22Rv1 (cell line): ENCODE results near the gene LRFN5.

ENCODE experiments used
- ZFX ChIP-seq: fragments of 450-650 bp; IDR thresholded peaks from 2 replicates; pipeline ENCODE4 v1.6.1; 2017; ENCODE audit warnings: antibody characterized with exemption, borderline replicate concordance
- TF ChIP-seq, protein P1 (sequence below): fragments of 450-650 bp; IDR thresholded peaks from 2 replicates; pipeline ENCODE4 v1.5.1; 2017; ENCODE audit warnings: mild to moderate bottlenecking

DNA sequence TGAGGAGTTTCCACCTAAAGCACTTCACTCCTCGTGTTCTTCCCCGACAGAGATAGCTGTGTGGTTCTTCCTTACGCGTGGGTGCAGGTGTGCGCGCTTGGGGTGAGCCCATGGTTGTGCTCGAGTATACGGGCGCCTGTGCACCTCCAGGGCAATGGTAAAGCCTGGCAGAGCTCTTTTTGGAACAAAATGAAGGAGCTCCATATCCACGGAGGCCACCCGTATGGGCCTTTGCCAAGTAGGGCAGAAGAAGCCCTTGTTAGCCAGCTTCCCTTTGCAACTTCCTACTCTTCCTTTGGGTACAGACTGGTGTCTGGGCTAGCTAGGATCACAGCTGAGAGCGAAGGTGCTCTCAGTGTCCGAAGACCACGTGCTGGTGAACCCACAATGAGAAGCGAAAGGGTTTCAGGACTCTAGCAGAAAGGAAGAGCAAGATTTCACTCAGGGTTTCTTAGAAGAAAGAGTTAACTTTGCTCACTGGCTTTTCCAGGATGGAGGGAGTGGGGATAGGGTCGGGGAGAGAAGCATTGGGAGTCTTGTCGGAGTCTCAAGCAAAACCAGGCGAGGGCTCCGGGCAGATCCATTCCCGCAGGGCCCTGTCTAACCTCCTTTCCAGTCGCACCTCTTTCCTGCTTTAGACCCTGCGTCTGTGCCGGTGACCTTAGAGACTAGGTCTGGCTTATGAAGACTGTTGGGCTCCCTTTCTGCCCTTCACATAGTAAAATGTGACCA lies 960 bp upstream of the LRFN5 start:
- TF ChIP-seq, protein P1, sequence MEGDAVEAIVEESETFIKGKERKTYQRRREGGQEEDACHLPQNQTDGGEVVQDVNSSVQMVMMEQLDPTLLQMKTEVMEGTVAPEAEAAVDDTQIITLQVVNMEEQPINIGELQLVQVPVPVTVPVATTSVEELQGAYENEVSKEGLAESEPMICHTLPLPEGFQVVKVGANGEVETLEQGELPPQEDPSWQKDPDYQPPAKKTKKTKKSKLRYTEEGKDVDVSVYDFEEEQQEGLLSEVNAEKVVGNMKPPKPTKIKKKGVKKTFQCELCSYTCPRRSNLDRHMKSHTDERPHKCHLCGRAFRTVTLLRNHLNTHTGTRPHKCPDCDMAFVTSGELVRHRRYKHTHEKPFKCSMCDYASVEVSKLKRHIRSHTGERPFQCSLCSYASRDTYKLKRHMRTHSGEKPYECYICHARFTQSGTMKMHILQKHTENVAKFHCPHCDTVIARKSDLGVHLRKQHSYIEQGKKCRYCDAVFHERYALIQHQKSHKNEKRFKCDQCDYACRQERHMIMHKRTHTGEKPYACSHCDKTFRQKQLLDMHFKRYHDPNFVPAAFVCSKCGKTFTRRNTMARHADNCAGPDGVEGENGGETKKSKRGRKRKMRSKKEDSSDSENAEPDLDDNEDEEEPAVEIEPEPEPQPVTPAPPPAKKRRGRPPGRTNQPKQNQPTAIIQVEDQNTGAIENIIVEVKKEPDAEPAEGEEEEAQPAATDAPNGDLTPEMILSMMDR, result no peak
- no peak for TF ChIP-seq ZFX
